ENCODE data around the gene WIF1.

DNA sequence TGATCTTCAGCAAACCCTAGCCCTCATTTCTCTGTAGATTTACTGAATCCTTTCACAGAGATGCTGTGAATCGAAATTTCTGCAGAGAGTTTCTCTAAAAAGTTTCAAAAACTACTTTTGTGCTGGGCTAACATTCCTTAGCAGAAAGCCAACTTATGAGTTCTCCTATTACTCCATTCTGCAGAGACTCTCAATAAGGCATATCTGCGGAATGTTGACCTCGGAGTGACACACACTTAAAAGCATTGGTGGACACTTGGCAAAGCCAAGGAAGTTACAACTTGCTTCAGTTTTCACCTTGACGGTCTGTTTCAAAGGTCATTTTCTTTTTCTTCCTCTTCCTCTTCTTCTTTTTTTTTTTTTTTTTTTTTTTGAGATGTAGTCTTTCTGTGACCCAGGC, 75.8 kb downstream of the WIF1 start:
- TF ChIP-seq, protein P1, sequence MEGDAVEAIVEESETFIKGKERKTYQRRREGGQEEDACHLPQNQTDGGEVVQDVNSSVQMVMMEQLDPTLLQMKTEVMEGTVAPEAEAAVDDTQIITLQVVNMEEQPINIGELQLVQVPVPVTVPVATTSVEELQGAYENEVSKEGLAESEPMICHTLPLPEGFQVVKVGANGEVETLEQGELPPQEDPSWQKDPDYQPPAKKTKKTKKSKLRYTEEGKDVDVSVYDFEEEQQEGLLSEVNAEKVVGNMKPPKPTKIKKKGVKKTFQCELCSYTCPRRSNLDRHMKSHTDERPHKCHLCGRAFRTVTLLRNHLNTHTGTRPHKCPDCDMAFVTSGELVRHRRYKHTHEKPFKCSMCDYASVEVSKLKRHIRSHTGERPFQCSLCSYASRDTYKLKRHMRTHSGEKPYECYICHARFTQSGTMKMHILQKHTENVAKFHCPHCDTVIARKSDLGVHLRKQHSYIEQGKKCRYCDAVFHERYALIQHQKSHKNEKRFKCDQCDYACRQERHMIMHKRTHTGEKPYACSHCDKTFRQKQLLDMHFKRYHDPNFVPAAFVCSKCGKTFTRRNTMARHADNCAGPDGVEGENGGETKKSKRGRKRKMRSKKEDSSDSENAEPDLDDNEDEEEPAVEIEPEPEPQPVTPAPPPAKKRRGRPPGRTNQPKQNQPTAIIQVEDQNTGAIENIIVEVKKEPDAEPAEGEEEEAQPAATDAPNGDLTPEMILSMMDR (IDR thresholded peaks at IDR 0.05): no peak
- TF ChIP-seq POLR2A (IDR thresholded peaks at IDR 0.05): no peak

Measured in Peyer's patch (tissue), 4 donors.